HEK293T (cell line): ENCODE results near the gene C10orf120.

Experiments
- CTCF ChIA-PET: fragments of 350-600 bp; formaldehyde crosslinking; extraction: SDS; loops from one replicate; lab custom pipeline; 2021; ENCODE audit warnings: antibody characterized with exemption, inconsistent platforms; lab: Yijun Ruan, JAX
- POLR2A ChIA-PET: fragments of 350-600 bp; formaldehyde crosslinking; extraction: SDS; loops from one replicate; lab custom pipeline; 2020; ENCODE audit warnings: antibody characterized with exemption, inconsistent platforms; lab: Yijun Ruan, JAX
- DNase-seq: peaks from one replicate; pipeline ENCODE4 v3.0.0; 2012; ENCODE audit warnings: mixed read lengths; ENCODE audit errors: extremely low spot score
- ARNT ChIP-seq: fragments of 450-650 bp; IDR thresholded peaks from 2 replicates; pipeline ENCODE4 v1.6.1; 2017; ENCODE audit warnings: mild to moderate bottlenecking
- BHLHE40 ChIP-seq: fragments of 450-650 bp; IDR thresholded peaks from 2 replicates; pipeline ENCODE4 v1.6.1; 2016; ENCODE audit warnings: mild to moderate bottlenecking, moderate library complexity, borderline replicate concordance
- CTBP1 ChIP-seq: fragments of 450-650 bp; IDR thresholded peaks from 2 replicates; pipeline ENCODE4 v1.6.1; 2016; ENCODE audit warnings: borderline replicate concordance
- ELF4 ChIP-seq: fragments of 450-650 bp; IDR thresholded peaks from 2 replicates; pipeline ENCODE4 v1.6.1; 2017; ENCODE audit warnings: antibody characterized with exemption
- FOXA1 ChIP-seq: fragments of 450-650 bp; IDR thresholded peaks from 2 replicates; pipeline ENCODE4 v1.6.1; 2016; ENCODE audit warnings: mild to moderate bottlenecking
- FOXK2 ChIP-seq: fragments of 450-650 bp; IDR thresholded peaks from 2 replicates; pipeline ENCODE4 v1.6.1; 2016; ENCODE audit warnings: mild to moderate bottlenecking
- FOXM1 ChIP-seq: fragments of 450-650 bp; IDR thresholded peaks from 2 replicates; pipeline ENCODE4 v1.6.1; 2017; ENCODE audit warnings: mild to moderate bottlenecking, borderline replicate concordance
- HDGF ChIP-seq: fragments of 450-650 bp; IDR thresholded peaks from 2 replicates; pipeline ENCODE4 v1.6.1; 2017; ENCODE audit warnings: antibody characterized with exemption, borderline replicate concordance
- L3MBTL2 ChIP-seq: fragments of 450-650 bp; conservative IDR thresholded peaks from 2 replicates; pipeline ENCODE4 v1.6.1; 2016; ENCODE audit warnings: mild to moderate bottlenecking
- LEF1 ChIP-seq: fragments of 450-650 bp; IDR thresholded peaks from 2 replicates; pipeline ENCODE4 v1.6.1; 2017; ENCODE audit warnings: mild to moderate bottlenecking, borderline replicate concordance
- NFRKB ChIP-seq: fragments of 450-650 bp; IDR thresholded peaks from 2 replicates; pipeline ENCODE4 v1.6.1; 2016; ENCODE audit warnings: mild to moderate bottlenecking, moderate library complexity
- SP1 ChIP-seq: fragments of 450-650 bp; IDR thresholded peaks from 2 replicates; pipeline ENCODE4 v1.6.1; 2017
- SUZ12 ChIP-seq: fragments of 450-650 bp; IDR thresholded peaks from 2 replicates; pipeline ENCODE4 v1.6.1; 2016; ENCODE audit warnings: mild to moderate bottlenecking
- TARDBP ChIP-seq: fragments of 450-650 bp; IDR thresholded peaks from 2 replicates; pipeline ENCODE4 v1.6.1; 2016
- ZNF384 ChIP-seq: fragments of 450-650 bp; IDR thresholded peaks from 2 replicates; pipeline ENCODE4 v1.6.1; 2016
- TF ChIP-seq, protein P1 (sequence below): fragments of 450-650 bp; IDR thresholded peaks from 2 replicates; pipeline ENCODE4 v1.6.1; 2016

C10orf120 gene

GRCh38 chr10:122673269-122673668, 26.4 kb downstream of the C10orf120 start:
- TF ChIP-seq FOXM1 (no peak), LEF1 (no peak), L3MBTL2 (no peak), NFRKB (no peak), TARDBP (no peak), BHLHE40 (no peak), FOXK2 (no peak), CTBP1 (no peak), ELF4 (no peak), ARNT (no peak), SP1 (no peak), SUZ12 (no peak)
- TF ChIP-seq, protein P1, sequence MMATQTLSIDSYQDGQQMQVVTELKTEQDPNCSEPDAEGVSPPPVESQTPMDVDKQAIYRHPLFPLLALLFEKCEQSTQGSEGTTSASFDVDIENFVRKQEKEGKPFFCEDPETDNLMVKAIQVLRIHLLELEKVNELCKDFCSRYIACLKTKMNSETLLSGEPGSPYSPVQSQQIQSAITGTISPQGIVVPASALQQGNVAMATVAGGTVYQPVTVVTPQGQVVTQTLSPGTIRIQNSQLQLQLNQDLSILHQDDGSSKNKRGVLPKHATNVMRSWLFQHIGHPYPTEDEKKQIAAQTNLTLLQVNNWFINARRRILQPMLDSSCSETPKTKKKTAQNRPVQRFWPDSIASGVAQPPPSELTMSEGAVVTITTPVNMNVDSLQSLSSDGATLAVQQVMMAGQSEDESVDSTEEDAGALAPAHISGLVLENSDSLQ = no peak
- ChIA-PET CTCF (interaction anchor here (0.6 kb wide), 1 partner anchor 1761 kb away, joined by 3 read pairs; no protein-coding TSS in a partner anchor), POLR2A (no interaction called here)
- no peak for DNase-seq

DNA sequence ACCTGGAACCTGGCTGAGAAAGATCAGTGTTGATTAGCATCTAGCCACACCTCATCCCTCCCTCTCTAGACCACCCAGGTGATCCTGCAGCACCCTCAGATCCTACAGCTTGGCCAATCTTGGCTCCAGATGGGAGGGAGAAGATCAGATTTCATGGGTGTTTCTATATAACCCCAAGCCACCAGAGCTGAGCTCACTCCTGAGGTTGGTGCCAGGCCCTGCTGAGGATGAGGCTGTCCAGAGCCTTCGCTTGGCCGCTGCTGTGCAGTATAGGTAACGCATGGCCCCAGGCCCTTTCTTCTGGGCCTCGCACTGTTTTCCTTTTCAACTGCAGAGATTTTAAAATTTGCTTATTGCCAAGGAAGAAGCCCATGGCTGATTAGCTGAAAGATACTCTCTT, 27.0 kb downstream of the C10orf120 start:
- POLR2A ChIA-PET = no interaction called here
- TF ChIP-seq, protein P1 = no peak
- TF ChIP-seq SP1 (no peak), L3MBTL2 (no peak), ZNF384 (no peak), BHLHE40 (no peak), FOXM1 (no peak), NFRKB (no peak), ELF4 (no peak), FOXA1 (no peak), TARDBP (no peak), HDGF (no peak), FOXK2 (no peak), CTBP1 (no peak), LEF1 (no peak), SUZ12 (no peak), ARNT (no peak)
- no peak for DNase-seq
- CTCF ChIA-PET = no interaction called here

- DNase-seq = no peak
- TF ChIP-seq FOXK2 = no peak
- no peak for TF ChIP-seq CTBP1
- TF ChIP-seq FOXA1 = no peak
- TF ChIP-seq ELF4 = no peak
- no peak for TF ChIP-seq BHLHE40
- ChIA-PET POLR2A (no interaction called here), CTCF (no interaction called here)
Measured at GRCh38 chr10:122671355-122671754, 28.3 kb downstream of the C10orf120 start.

DNA sequence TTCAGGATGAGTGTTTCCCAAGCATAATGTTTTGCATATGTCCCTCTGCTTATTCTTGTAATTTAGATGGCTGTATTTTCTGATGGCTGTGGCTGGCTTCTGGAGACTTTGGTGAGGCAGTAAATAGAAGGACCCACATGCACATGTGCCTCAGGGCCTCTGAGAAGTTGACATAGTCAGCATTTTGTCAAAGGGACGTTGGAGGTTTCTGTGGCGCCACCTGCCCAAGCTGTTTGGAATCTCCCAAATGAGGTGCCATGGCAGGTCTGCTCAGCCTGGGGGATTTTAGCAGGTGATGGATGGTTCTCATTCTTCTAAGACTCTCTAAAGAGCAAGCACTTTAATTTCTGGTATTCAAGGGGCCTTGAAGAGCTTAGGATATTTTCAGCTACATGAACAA, 29.8 kb downstream of the C10orf120 start:
- TF ChIP-seq CTBP1 (no peak), ZNF384 (no peak), L3MBTL2 (no peak), LEF1 (no peak), SUZ12 (no peak), FOXK2 (no peak), FOXA1 (no peak), SP1 (no peak), BHLHE40 (no peak), ARNT (no peak), ELF4 (no peak), NFRKB (no peak), HDGF (no peak), TARDBP (no peak), FOXM1 (no peak)
- TF ChIP-seq, protein P1 = no peak
- ChIA-PET CTCF (interaction anchor here (0.7 kb wide), 1 partner anchor 23 kb away, joined by 3 read pairs; no protein-coding TSS in a partner anchor), POLR2A (no interaction called here)
- DNase-seq = no peak

DNA sequence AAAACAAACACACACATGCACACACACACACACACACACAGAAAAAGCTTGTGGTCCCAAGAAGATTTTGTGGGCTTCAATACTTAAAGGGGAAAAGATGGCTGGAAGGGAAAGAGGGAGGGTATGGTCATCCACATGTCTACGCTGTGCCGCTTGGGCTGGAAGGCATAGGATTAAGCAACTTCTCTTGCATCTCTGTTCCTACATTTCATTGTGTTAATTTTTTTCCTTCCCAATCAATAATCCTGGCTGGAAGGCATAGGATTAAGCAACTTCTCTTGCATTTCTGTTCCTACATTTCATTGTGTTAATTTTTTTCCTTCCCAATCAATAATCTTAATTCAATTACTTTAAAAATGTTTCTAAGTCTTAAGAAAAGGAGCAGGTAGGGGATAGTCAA, 30.6 kb downstream of the C10orf120 start:
- no peak for DNase-seq
- TF ChIP-seq FOXA1 = no peak
- no peak for TF ChIP-seq BHLHE40
- no peak for TF ChIP-seq NFRKB
- TF ChIP-seq SP1 = no peak
- no peak for TF ChIP-seq FOXM1
- no peak for TF ChIP-seq TARDBP
- no peak for TF ChIP-seq HDGF
- TF ChIP-seq FOXK2 = no peak
- no peak for TF ChIP-seq ELF4
- TF ChIP-seq, protein P1 = no peak
- TF ChIP-seq CTBP1 = no peak
- no peak for TF ChIP-seq ZNF384
- TF ChIP-seq LEF1 = no peak
- no peak for TF ChIP-seq SUZ12
- no peak for TF ChIP-seq L3MBTL2
- no peak for TF ChIP-seq ARNT
- POLR2A ChIA-PET = no interaction called here
- CTCF ChIA-PET = no interaction called here

DNA sequence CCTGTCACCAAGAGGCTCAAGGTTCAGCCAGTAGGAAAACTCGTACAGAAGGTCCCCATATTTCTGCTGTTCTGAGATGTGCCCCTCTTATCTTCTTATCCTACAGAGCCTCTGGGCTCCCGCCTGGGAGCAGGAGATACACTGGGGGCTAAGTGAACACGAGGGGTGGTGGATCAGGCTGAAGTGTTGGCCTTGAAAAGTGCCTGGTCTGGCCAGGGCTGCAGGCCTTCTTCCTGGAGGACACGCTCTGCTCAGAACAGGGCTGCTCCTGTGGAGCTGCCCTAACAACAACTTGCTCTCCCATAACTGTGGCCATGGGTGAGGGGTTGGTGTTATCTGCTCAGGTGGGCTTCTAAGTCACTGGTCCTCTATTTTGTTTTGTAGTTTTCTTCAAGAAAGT, 33.7 kb downstream of the C10orf120 start:
- TF ChIP-seq LEF1 = no peak
- TF ChIP-seq, protein P1 = no peak
- TF ChIP-seq BHLHE40 = no peak
- TF ChIP-seq CTBP1 = no peak
- TF ChIP-seq FOXM1 = no peak
- TF ChIP-seq ELF4 = no peak
- TF ChIP-seq FOXK2 = no peak
- no peak for TF ChIP-seq ARNT
- ChIA-PET POLR2A (no interaction called here), CTCF (no interaction called here)

More for the DNA sequence above, 33.7 kb downstream of the C10orf120 start:
- DNase-seq = no peak
